Amygdala (tissue), 56 donors: ENCODE results near the gene CLUH.
A peak's percentile ranks its signal among the peaks of the same experiment; 100 is the strongest.
"Not testable (repeated sequence)": the region's sequence is repeated elsewhere in the genome, so short reads cannot be mapped to it uniquely, and the experiment has no call there.

Experiments used
- DNase-seq, 56 donors: peaks; one replicate each; lab custom pipeline; 2025; lab: John Stamatoyannopoulos, UW

CLUH gene

GRCh38 chr17:2704031-2704889 is 7.3 kb downstream of the CLUH start:
- no peak for DNase-seq

GRCh38 chr17:2703606-2704005 is 8.0 kb downstream of the CLUH start:
- DNase-seq: no peak

GRCh38 chr17:2703181-2703580 is 8.4 kb downstream of the CLUH start:
- DNase-seq: no peak

- peak in 5 of 56 donors; percentile 7 to 33 (median 29) for DNase-seq
Observed at GRCh38 chr17:2701996-2702741, 9.4 kb downstream of the CLUH start.

- no peak for DNase-seq
Observed at GRCh38 chr17:2701161-2701995, 10.2 kb downstream of the CLUH start.

- DNase-seq: no peak
Observed at GRCh38 chr17:2700491-2701141, 10.9 kb downstream of the CLUH start.

GRCh38 chr17:2700030-2700490 is 11.5 kb downstream of the CLUH start:
- DNase-seq: no peak

- DNase-seq: not testable (repeated sequence)
Observed at GRCh38 chr17:2699216-2699805, 12.3 kb downstream of the CLUH start.

GRCh38 chr17:2697611-2698162 is 13.9 kb downstream of the CLUH start:
- DNase-seq: no peak

GRCh38 chr17:2695961-2696760 is 15.4 kb downstream of the CLUH start:
- DNase-seq: no peak

GRCh38 chr17:2695243-2695960 is 16.2 kb downstream of the CLUH start:
- DNase-seq: no peak

GRCh38 chr17:2694381-2695242 is 17.0 kb downstream of the CLUH start:
- DNase-seq: no peak

- DNase-seq: no peak
Observed at GRCh38 chr17:2693561-2694380, 17.8 kb downstream of the CLUH start.

- no peak for DNase-seq
Observed at GRCh38 chr17:2692781-2693135, 18.8 kb downstream of the CLUH start.

GRCh38 chr17:2691965-2692780 is 19.4 kb downstream of the CLUH start:
- DNase-seq: no peak
